CD8-positive, alpha-beta memory T cell (primary cell): ENCODE data around the gene PTPN13. TPM values are rescaled to one million over a fixed set of nuclear protein-coding genes. Genes with fewer than 3 reads are reported as not detected.

Experiments
- polyA plus RNA-seq: library from polyadenylated mRNA; unstranded; fragments of 300-500 nt; fragmentation: Illumina TruSeq; gene quantifications from one replicate; pipeline ENCODE4 v1.2.3, GENCODE V29; 2021
- total RNA-seq, 2 experiments: library from RNA; stranded (reverse); gene quantifications; one replicate each; pipeline ENCODE4 v1.2.3, GENCODE V29; 2021

Gene PTPN13
- total and polyA plus RNA-seq, 3 experiments from 2014 or later, result 0.07 to 1.3 (median 0.53) TPM

Other genes with a start within 250 kb of the PTPN13 start
- not detected for gene MAPK10, start 234.3 kb upstream of the PTPN13 start, total RNA-seq
- gene MAPK10, start 234.3 kb upstream of the PTPN13 start, polyA plus RNA-seq, result not detected